GM12864 (cell line): Measurements from ENCODE around the gene ZC3H14.

Experiments used
- DNase-seq: peaks from one replicate; pipeline ENCODE4 v3.0.0-alpha.2; 2011; ENCODE audit warnings: low read depth
- H3K4me3 ChIP-seq: 2 replicates; pipeline ENCODE4 v1.5.1; 2011; ENCODE audit warnings: mild to moderate bottlenecking, low read depth, low read length, control low read depth
- TF ChIP-seq, protein P1 (sequence below): IDR thresholded peaks from 2 replicates; pipeline ENCODE4 v1.5.1; 2011; ENCODE audit warnings: low read depth, mild to moderate bottlenecking, moderate library complexity, low read length, control low read depth, inconsistent platforms; ENCODE audit errors: missing control alignments

Gene ZC3H14

DNA sequence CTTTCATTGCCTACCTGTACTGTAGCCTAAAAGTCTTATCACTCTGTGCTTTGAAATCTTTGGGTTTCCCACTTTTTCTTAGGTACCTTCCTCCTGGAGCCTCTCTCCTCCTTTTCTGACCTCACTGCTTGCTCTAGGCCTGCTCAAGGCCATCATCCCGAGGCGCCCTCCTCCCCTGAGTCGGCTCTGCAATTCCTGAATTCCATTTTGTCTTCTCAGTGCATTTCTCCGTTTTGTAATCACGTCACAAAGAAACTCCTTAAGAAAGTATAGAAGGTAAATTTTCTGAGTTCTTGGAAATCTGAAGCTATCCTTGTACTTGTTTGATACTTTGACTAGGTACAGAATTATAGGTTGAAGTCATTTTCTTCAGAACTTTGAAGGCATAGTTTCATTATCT is 25.2 kb downstream of the ZC3H14 start:
- TF ChIP-seq, protein P1, sequence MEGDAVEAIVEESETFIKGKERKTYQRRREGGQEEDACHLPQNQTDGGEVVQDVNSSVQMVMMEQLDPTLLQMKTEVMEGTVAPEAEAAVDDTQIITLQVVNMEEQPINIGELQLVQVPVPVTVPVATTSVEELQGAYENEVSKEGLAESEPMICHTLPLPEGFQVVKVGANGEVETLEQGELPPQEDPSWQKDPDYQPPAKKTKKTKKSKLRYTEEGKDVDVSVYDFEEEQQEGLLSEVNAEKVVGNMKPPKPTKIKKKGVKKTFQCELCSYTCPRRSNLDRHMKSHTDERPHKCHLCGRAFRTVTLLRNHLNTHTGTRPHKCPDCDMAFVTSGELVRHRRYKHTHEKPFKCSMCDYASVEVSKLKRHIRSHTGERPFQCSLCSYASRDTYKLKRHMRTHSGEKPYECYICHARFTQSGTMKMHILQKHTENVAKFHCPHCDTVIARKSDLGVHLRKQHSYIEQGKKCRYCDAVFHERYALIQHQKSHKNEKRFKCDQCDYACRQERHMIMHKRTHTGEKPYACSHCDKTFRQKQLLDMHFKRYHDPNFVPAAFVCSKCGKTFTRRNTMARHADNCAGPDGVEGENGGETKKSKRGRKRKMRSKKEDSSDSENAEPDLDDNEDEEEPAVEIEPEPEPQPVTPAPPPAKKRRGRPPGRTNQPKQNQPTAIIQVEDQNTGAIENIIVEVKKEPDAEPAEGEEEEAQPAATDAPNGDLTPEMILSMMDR, result no peak
- H3K4me3 ChIP-seq, result no peak overlapping the region
- DNase-seq, result no peak

DNA sequence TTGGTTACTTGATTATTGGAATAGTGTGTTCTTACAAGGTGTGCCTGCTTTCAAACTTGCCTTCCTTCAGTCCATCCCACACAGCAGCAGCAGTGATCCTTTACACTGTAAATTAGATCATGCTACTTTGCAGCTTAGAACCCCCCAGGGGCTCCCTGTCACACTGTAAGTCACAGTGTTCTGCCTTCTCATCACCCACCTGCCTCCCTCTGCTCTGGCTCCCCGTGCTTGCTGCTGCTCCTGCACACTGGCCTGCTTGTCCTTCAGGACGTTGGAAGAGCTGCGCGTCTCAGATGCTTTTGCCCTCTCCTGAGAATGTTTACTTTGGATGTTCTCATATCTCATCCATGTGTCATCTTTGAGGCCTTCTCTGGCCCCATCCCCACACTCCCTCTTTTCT is 27.3 kb downstream of the ZC3H14 start:
- TF ChIP-seq, protein P1, result no peak
- no peak for DNase-seq
- H3K4me3 ChIP-seq, result no peak overlapping the region

DNA sequence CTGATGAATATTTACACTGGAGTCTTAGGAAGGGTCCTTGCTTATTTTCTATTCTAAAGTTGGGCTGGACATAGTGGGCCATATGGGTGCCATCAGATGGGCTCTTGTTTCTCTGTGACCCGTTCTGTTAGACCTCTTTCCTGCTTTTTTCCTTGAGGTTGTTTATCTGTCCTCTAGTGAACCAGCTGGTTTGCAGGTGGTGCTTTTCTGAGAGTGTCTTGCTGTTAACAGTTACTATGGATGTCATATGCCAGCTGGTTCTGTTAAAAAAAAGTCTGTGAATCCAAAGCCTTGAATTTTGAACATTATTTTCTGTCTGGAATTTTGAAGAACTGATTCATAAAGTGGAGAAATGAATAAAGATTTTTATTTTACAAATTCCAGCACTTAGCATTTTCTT is 29.2 kb downstream of the ZC3H14 start:
- TF ChIP-seq, protein P1, result no peak
- DNase-seq, result no peak
- H3K4me3 ChIP-seq, result no peak overlapping the region

DNA sequence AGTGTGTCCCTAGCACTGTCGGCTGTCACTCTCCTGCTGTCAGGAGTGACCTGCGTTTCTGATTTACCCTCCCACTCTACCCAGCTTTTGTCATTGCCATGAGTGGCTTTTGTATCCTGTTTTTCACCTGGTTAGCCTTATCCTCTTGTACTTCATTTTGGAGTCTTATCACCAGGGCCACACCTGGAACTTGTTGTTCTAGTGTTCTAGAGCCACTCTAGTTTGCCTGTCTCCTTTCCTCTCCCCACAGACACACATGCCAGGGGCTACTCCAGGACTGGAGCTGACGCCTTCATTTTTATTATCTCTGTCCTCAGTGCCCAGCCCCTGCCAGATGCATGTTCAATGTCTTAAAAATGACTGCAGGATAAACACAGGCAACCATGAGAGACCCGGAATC is 34.2 kb downstream of the ZC3H14 start:
- DNase-seq, result no peak
- TF ChIP-seq, protein P1, result no peak
- no peak overlapping the region for H3K4me3 ChIP-seq

DNA sequence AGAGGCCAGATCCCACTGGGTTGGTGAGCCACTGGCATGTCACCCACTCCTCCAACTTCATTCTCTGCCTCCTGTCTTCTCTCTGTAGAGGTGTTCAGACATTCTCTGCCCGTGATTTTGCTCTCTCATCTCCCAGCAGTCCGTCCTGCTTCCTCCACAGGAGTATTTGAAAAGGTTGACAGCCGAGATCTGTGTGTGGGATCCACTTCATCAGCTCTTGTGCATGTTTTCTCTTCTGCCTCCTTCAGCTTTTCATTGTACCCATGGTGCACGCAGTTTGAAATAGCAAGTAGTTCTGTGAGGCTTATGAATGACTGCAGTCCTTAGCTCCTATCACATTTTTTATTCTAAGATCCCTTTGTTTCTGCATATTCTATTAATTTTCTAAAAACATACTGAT is 34.8 kb downstream of the ZC3H14 start:
- DNase-seq, result no peak
- TF ChIP-seq, protein P1, result no peak
- no peak overlapping the region for H3K4me3 ChIP-seq

DNA sequence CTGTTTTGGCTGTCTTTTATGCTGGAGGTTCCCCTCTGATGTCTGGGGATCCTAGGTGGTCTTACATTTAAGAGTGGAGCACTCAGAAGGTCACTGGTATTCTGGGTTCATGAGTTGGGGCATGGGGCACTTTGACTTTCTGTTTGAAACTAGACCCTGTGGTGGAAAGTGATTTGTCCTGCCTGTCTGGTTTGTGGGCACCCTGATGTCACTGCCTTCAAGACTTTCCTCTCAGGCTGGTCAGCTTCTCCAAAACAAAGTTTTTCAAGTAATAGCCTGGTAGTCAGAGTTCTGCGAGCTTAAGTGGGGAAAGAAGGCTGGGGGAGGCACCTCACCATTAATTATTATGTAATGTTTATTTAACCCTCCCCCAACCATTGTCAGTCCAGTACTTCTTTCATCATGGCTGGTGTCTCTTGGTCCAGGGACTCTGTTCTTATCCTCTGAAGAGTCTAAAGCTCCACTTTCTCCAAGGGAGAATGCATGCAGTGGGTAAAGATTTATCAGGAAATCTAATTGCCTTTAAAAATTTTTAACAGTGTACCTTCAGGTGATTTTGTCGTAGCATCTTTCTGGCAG is 35.3 kb downstream of the ZC3H14 start:
- TF ChIP-seq, protein P1, result no peak
- no peak overlapping the region for H3K4me3 ChIP-seq
- no peak for DNase-seq

DNA sequence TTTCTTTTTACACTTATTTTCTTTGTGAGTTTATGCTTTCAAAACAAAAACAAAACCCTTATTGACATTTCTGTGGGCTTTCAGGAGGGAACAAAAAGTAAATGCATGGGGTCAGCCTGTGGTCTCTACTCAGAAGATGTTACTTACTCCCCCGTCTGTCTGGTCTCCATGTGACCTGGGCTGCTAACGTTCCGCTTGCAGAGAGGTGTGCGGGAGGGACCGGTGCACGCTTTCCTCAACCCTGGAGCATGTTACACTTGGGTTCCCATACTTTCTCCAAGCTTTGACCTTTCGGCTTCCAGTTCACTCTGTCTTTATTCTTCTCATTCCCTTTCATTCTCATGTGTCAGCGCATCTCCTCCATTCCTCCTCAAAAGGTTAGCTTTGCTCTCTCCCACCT is 36.5 kb downstream of the ZC3H14 start:
- peak overlapping the region; percentile 31; the same call in 1 of the 2 replicates for H3K4me3 ChIP-seq
- TF ChIP-seq, protein P1, result no peak
- DNase-seq, result peak; percentile 22
